GM19463 (cell line): ENCODE data around the gene FTO.

Source experiments
- ATAC-seq: cut with Tn5 transposase; IDR thresholded peaks from one replicate; pipeline ENCODE4 v1.9.1; 2021; ENCODE audit warnings: mild to moderate bottlenecking, moderate library complexity; ENCODE audit not compliant: unreplicated experiment

The FTO gene

GRCh38 chr16:53952215-53953208 lies 248.6 kb downstream of the FTO start:
- ATAC-seq, result peak; percentile 74

DNA sequence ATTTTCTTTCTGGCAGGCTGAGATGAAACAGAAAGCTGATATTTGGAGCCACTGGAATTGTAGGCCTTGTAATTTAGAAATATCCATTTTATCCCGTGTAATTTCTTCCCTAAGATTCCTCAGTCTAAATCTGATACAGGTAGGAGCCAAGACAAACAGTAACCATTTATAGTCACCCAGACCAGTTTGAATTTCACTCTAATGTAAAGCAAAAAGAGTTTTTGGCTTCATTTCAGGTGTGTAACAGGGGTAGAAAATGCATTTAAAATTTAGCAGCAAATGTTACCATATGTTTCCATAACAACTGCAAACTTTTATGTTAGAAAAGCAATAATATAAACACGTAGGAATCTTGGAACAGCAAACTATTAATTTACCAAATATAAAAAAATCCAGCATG lies 249.4 kb downstream of the FTO start:
- no peak for ATAC-seq

DNA sequence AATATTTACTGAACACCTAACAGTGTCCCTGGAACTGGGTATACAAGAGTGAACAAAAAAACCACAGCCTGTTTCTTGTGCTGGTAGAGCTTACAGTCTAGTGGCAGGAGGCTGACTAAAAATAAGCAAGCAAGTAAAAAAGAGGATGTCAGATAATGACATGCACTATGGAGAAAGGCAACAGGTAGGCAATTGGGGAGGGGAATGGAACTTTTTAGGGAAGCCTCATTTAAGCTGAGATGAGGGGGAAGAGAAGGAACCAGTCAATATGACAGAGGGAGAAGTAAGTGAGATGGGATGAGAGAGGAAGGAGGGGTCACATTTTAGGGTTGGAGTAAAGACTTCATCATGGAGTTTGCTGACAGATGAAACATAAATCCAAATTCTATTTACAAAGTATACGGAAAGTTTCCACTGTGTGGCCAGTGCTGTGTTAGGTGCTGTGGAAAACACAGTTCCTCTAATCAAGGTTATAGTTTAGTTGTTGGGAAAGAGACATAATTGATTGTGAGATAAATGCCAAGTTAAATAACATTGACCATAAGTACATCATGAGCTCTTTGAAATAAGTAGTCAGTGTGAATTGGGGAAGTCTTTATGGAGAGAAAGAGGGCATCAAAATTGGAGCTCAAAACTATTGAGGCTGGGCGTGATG lies 251.4 kb downstream of the FTO start:
- ATAC-seq, result no peak

DNA sequence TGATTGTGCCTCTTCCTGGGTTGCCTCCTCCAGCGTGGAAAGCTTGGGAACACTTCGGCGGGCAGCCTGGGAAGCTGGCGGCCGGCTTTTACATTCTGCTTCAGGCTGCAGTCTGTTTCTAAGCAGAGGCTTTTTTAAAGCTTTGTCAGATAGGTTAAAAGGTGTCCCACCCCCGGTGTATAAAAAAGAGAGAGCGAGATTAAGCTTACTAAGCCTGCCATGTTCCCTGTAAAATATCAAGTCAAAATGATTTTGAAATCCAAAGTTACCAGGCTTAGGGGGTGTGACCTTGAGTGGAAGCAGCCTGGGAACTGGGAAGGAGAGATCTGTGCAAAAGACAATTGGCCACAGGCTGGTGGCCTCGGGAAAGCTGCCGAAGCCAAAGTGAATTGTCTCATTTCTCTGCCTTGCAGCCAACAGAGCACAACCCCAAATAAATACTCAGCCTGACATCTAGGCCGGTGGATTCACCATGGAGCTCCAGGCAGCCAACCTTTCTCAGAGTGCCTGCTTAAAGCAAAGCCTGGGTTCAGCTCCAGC lies 254.5 kb downstream of the FTO start:
- no peak for ATAC-seq

- no peak for ATAC-seq
Observed at GRCh38 chr16:53960050-53960812, 256.3 kb downstream of the FTO start.

GRCh38 chr16:53960954-53961616 lies 257.1 kb downstream of the FTO start:
- no peak for ATAC-seq

DNA sequence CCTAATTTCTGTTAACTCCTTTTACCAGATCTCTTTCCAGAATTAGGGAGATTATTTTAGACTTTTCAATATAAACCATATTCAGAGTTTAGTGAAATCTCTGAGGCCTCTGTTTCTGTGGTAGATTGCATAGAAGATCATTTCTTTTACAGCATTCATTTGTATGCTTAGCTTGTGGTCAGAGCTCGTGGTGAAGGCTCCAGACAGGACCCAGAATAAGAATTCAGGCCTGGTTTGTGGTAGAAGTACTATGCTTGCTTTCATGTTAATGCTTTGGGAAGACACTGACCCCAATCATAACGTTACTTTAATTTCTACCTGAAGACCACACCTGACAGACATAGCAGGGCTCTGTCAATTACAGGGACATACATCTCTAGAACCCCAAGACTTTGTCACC lies 258.1 kb downstream of the FTO start:
- no peak for ATAC-seq

- no peak for ATAC-seq
Observed at GRCh38 chr16:53964145-53964790, 260.3 kb downstream of the FTO start.

DNA sequence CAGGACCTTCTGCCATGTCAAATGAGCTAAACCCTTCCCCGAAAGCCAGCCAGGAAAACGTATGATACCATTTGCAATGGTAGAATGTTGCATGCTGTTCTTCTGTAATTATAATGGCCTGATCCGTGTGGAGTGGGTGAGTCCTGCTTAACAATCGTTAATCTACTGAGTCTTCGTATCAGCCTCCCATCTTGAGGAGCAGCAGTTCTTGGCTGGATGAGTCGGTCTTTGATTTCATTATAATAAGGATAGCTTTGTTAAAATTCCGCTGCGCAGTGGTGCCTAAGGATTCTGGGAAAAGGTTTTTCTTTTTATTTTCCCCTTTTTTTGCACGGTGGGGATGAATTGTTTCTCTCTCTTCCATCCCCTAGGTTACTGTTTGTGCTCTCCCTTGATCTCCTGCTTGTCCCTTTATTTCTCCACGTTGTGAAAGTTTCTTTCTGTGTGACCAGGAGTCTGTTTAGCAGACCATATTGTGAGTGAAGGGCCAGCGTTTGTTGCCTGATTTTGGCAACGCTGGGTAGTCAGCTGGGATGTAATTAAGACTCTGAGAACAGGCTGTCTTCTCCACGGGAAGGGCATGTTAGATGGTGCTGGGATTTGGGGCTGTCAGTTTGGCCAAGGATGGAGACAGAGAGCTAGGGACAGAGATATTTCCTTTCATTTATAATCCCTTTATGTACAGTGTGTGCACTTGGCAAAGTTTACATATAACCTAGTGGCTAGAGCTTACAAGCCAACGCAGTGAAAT lies 263.0 kb downstream of the FTO start:
- ATAC-seq, result no peak

- no peak for ATAC-seq
Observed at GRCh38 chr16:53967572-53967971, 263.6 kb downstream of the FTO start.

GRCh38 chr16:53968454-53968853 lies 264.5 kb downstream of the FTO start:
- no peak for ATAC-seq

- no peak for ATAC-seq
Observed at GRCh38 chr16:53968896-53969295, 264.9 kb downstream of the FTO start.

DNA sequence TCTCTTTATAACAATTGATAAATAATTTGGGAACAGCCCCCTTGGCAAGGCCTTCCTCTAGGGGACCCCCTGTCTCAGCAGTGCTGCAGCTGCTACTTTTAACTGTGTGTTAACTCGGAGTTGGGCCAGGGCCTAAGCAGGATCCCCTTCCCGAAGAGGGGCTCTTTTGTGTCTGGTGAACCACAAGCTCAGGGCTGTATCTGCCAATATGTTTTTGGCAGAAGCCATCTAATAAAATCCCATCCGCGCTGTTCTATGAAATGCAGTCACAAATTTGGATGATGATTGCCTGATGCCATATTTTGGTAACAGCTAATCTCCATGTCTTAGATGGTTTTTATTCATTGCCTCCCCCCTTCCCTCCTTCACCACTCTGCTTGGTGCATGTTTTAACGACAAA lies 267.7 kb downstream of the FTO start:
- ATAC-seq, result no peak

DNA sequence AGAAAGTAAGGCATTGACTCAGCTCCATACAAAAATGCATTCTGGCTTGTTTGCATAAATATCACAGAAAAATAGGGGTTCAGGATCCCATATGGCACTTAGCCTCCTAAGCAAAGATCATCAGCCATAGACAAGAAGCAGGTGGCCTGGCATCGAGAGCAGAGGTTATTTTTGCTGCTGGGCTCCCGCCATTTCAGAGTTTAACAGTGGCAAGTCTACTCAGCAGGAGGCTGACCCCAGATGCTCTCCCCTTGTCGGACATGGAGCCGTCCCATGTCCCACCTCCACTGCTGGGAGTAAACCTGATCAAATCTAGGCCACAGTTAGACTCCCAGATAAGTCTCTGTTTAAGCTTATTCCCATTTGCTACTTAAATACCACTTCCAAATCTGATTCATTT lies 269.1 kb downstream of the FTO start:
- ATAC-seq, result no peak

DNA sequence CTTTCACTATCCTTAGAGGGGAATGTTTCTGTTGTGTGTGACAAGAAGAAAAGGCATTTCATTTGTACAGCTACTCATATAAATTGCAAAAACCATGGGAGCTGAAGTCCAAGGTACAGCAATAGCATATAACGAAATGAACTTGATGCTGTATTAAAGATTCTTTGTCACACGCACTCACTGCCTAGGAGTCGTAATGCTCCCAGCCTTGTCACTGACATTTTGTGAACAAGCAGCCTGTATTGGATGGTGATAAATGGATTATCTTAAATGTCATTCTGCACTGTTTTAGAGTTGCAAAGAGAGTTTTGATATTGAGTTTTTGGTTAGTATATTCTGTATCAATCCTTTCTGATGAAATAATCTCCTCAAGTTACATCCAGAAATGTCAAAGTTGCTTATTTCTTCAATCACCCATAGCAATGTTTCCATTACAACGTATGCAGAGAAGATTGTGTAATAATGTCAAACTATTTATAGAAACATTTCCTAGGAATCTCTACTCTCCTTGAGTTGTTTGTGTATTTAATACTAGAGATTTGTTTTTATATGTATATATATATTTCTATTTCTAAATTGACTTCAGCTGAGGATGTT lies 270.6 kb downstream of the FTO start:
- ATAC-seq, result no peak

DNA sequence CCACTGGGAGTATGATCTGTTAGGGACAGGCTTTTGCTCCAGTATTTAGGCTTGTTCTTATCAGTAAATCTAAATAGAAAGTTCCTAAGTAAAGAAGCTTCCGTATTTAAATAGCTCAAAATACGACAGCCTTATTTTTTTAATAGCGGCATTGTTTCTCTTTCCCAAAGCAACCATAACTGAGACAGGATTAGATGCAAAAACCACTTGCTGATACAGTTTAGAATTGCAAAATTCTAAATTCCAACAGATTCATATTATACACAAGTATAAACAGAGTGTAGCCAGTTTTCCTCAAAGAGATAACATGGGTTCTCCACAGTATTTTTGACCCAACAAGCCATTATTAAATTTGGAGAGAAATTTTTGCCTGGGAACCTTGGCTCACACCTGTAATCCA lies 276.7 kb downstream of the FTO start:
- no peak for ATAC-seq

DNA sequence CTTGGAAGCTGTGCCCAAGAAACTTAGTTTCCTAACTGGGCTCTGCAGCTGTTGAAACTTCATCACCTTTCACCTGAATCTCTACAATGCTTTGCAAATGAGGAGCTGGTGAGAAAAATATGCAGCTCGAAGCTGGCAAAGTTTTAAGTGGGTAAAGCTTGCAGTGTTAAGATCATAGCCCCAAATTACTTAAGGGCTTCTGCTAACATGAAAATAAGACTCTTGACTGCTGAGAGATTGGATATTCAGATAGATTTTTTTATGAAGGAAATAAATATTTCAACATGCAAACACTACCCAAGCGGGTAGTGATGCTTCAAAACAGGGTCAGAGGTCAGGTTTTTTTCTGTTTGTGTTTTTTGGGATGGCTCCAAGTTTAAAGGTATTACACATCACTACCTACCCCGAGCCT lies 278.7 kb downstream of the FTO start:
- no peak for ATAC-seq

GRCh38 chr16:53984936-53985335 lies 281.0 kb downstream of the FTO start:
- ATAC-seq, result no peak

- ATAC-seq, result no peak
Observed at GRCh38 chr16:53985861-53986260, 281.9 kb downstream of the FTO start.
